Astrocyte (in vitro differentiated cells and primary cell): ENCODE results near the gene ACCSL. TPM values are rescaled to one million over a fixed set of nuclear protein-coding genes. Genes with fewer than 3 reads are reported as not detected.

Source experiments
- DNase-seq: peaks from one replicate; pipeline ENCODE4 v3.0.0-alpha.2; 2010; ENCODE audit warnings: low read depth
- FAIRE-seq: peaks from 2 replicates; lab custom pipeline; 2011; peaks lifted over from hg19 to GRCh38; lab: Jason Lieb, UNC
- H2AFZ ChIP-seq: 2 replicates; pipeline ENCODE4 v1.6.0; 2012; ENCODE audit warnings: low read depth, low read length, inconsistent platforms
- H3K27ac ChIP-seq: 2 replicates; pipeline ENCODE4 v1.5.1; 2011; ENCODE audit warnings: low read depth, low read length, inconsistent platforms
- H3K27me3 ChIP-seq: 2 replicates; pipeline ENCODE4 v1.6.0; 2011; ENCODE audit warnings: low read length, inconsistent platforms; ENCODE audit not compliant: insufficient read depth
- H3K36me3 ChIP-seq: 2 replicates; pipeline ENCODE4 v1.5.1; 2011; ENCODE audit warnings: low read length, inconsistent platforms; ENCODE audit not compliant: insufficient read depth
- H3K4me1 ChIP-seq: 2 replicates; pipeline ENCODE4 v1.5.1; 2011; ENCODE audit warnings: low read length, inconsistent platforms; ENCODE audit not compliant: insufficient read depth
- H3K4me2 ChIP-seq: 2 replicates; pipeline ENCODE4 v1.6.0; 2012; ENCODE audit warnings: low read length, inconsistent platforms
- H3K4me3 ChIP-seq: 2 replicates; pipeline ENCODE4 v1.5.1; 2011; ENCODE audit warnings: low read depth, mild to moderate bottlenecking, low read length, inconsistent platforms; ENCODE audit not compliant: insufficient read depth
- H3K79me2 ChIP-seq: 2 replicates; pipeline ENCODE4 v1.6.0; 2012; ENCODE audit warnings: mild to moderate bottlenecking, low read length, inconsistent platforms; ENCODE audit not compliant: insufficient read depth
- H3K9ac ChIP-seq: 2 replicates; pipeline ENCODE4 v1.6.0; 2012; ENCODE audit warnings: mild to moderate bottlenecking, low read length, inconsistent platforms
- H3K9me3 ChIP-seq: 2 replicates; pipeline ENCODE4 v1.5.1; 2012; ENCODE audit warnings: low read depth, mild to moderate bottlenecking, low read length, inconsistent platforms; ENCODE audit not compliant: insufficient read depth
- H4K20me1 ChIP-seq: 2 replicates; pipeline ENCODE4 v1.6.0; 2012; ENCODE audit warnings: low read length, inconsistent platforms; ENCODE audit not compliant: insufficient read depth
- H3K27ac Mint-ChIP-seq: one replicate; pipeline ENCODE4 v1.8.0; 2021; ENCODE audit warnings: mild to moderate bottlenecking, mixed read lengths; ENCODE audit not compliant: unreplicated experiment
- H3K27me3 Mint-ChIP-seq: one replicate; pipeline ENCODE4 v1.8.0; 2021; ENCODE audit warnings: low read depth, mixed read lengths; ENCODE audit not compliant: unreplicated experiment
- H3K36me3 Mint-ChIP-seq: one replicate; pipeline ENCODE4 v1.8.0; 2021; ENCODE audit warnings: low read depth, mixed read lengths; ENCODE audit not compliant: unreplicated experiment
- H3K4me1 Mint-ChIP-seq: one replicate; pipeline ENCODE4 v1.8.0; 2021; ENCODE audit warnings: low read depth, mixed read lengths; ENCODE audit not compliant: unreplicated experiment
- H3K4me3 Mint-ChIP-seq: one replicate; pipeline ENCODE4 v1.8.0; 2021; ENCODE audit warnings: mild to moderate bottlenecking, moderate library complexity, mixed read lengths; ENCODE audit not compliant: unreplicated experiment
- H3K9me3 Mint-ChIP-seq: one replicate; pipeline ENCODE4 v1.8.0; 2021; ENCODE audit warnings: mild to moderate bottlenecking, mixed read lengths; ENCODE audit not compliant: unreplicated experiment
- EZH2 ChIP-seq: IDR thresholded peaks from 2 replicates; pipeline ENCODE4 v1.6.1; 2012; ENCODE audit warnings: mild to moderate bottlenecking, low read length, inconsistent platforms; ENCODE audit not compliant: insufficient read depth
- total RNA-seq: library from RNA; stranded (reverse); gene quantifications from 2 replicates; pipeline ENCODE4 v1.2.1, GENCODE V29; 2021
- TF ChIP-seq, protein P1 (sequence below): IDR thresholded peaks from 2 replicates; pipeline ENCODE4 v1.5.1; 2011; ENCODE audit warnings: low read depth, mild to moderate bottlenecking, inconsistent platforms, low read length, moderate library complexity; ENCODE audit not compliant: insufficient read depth

The ACCSL gene
- total RNA-seq, 1 donor from 2014 or later = not detected

DNA sequence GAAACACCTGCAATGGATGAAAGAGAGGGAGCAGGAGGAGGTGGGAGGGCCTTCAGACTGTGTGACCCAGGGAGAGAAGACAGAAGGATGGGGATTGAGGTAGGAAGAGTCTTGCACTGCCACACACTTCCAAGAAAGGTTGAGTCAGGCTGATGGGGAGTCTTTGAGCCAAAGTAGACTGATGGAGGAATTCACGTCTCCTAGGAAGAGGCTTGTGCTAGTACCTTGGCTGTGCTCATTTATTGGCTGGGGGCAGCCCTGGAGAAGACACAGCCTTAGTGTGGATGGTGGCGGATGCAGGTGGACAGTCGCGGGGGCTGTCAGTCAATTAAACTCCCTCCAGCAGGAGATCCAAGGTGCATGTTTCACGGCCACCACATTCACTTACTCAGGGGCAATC lies 16.2 kb upstream of the ACCSL start:
- TF ChIP-seq, protein P1, sequence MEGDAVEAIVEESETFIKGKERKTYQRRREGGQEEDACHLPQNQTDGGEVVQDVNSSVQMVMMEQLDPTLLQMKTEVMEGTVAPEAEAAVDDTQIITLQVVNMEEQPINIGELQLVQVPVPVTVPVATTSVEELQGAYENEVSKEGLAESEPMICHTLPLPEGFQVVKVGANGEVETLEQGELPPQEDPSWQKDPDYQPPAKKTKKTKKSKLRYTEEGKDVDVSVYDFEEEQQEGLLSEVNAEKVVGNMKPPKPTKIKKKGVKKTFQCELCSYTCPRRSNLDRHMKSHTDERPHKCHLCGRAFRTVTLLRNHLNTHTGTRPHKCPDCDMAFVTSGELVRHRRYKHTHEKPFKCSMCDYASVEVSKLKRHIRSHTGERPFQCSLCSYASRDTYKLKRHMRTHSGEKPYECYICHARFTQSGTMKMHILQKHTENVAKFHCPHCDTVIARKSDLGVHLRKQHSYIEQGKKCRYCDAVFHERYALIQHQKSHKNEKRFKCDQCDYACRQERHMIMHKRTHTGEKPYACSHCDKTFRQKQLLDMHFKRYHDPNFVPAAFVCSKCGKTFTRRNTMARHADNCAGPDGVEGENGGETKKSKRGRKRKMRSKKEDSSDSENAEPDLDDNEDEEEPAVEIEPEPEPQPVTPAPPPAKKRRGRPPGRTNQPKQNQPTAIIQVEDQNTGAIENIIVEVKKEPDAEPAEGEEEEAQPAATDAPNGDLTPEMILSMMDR = no peak
- TF ChIP-seq EZH2 = no peak
- H3K9me3 Mint-ChIP-seq = peaks cover 2% of the 10 kb centered on the region
- H3K27ac Mint-ChIP-seq = no peak overlapping the region

DNA sequence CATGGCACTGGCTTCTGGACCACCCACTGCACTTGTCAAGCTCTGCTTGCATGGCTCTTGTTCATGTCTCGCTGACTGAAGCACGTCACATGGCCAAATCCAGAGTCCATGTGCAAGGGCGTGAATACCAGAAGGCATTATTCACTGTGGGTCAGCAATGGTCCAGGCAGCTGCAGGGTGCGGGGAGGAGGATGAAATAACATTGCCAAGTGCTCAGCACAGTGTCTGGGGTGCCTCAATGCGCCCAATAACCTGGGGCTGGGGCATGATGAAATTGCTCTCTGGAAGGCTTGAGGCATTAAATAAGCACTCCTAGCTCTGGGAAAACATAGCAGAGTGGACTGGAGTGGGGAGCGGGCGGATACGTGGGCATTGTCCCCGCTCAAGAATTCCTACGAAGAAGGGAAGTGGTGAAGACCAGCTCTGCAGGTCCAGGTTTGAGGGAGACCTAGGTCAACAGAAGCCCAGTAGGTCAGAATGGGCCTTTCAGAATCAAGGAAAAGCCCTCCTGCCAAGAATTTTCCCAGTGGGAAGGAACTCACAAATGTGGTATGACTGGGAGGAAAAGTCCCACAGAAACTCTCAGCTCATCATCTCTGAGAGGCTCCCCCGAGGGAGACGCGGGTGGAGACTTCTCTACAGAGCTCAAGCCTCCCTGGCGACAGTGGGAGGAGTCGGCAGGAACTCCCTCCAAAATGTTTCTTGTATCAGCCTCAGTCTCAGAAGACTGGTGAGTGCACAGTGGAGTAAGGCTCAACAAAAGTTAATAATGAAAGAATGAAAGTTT lies 15.3 kb upstream of the ACCSL start:
- DNase-seq = peak; percentile 84
- FAIRE-seq = no peak
- H3K27ac Mint-ChIP-seq = peak overlapping the region; percentile 62

More for the DNA sequence above, 16.2 kb upstream of the ACCSL start:
- Histone ChIP-seq H3K36me3 (no peaks in the 10 kb centered on the region), H3K9ac (no peak overlapping the region), H3K27ac (no peak overlapping the region), H4K20me1 (no peaks in the 10 kb centered on the region), H3K9me3 (no peaks in the 10 kb centered on the region), H3K79me2 (no peaks in the 10 kb centered on the region), H3K27me3 (no peaks in the 10 kb centered on the region), H2AFZ (no peak overlapping the region), H3K4me2 (no peak overlapping the region), H3K4me1 (peaks cover 17% of the 10 kb centered on the region), H3K4me3 (no peak overlapping the region)
- Mint-ChIP-seq H3K27me3 (peaks cover 5% of the 10 kb centered on the region), H3K36me3 (no peaks in the 10 kb centered on the region), H3K4me3 (no peak overlapping the region), H3K4me1 (peaks cover 28% of the 10 kb centered on the region)
- DNase-seq (no peak), FAIRE-seq (no peak)

More for the DNA sequence above, 15.3 kb upstream of the ACCSL start:
- H3K9me3 ChIP-seq = no peaks in the 10 kb centered on the region
- no peaks in the 10 kb centered on the region for H3K79me2 ChIP-seq
- no peak overlapping the region for H3K9ac ChIP-seq
- H3K4me1 Mint-ChIP-seq = peaks cover 28% of the 10 kb centered on the region
- H3K27me3 Mint-ChIP-seq = peaks cover 5% of the 10 kb centered on the region
- H3K4me2 ChIP-seq = peak overlapping the region; percentile 34
- H2AFZ ChIP-seq = no peak overlapping the region
- H3K36me3 Mint-ChIP-seq = no peaks in the 10 kb centered on the region
- H3K4me3 ChIP-seq = no peak overlapping the region
- no peaks in the 10 kb centered on the region for H3K36me3 ChIP-seq
- no peaks in the 10 kb centered on the region for H3K27me3 ChIP-seq
- H4K20me1 ChIP-seq = no peaks in the 10 kb centered on the region
- no peak overlapping the region for H3K27ac ChIP-seq
- H3K4me3 Mint-ChIP-seq = no peak overlapping the region
- peak; percentile 3 for TF ChIP-seq EZH2
- TF ChIP-seq, protein P1 = no peak
- H3K4me1 ChIP-seq = peaks cover 17% of the 10 kb centered on the region
- peaks cover 2% of the 10 kb centered on the region for H3K9me3 Mint-ChIP-seq
